DND-41 (cell line): ENCODE results near the gene ZNF366.

ENCODE experiments used
- ATAC-seq: fragments of 200-7000 bp; cut with Tn5 transposase; 3 replicates; pipeline ENCODE4 v1.9.1; 2021; ENCODE audit warnings: low read depth; ENCODE audit not compliant: insufficient read depth
- DNase-seq: peaks from one replicate; pipeline ENCODE4 v3.0.0-alpha.2; 2020
- H2AFZ ChIP-seq: 2 replicates; pipeline ENCODE4 v1.6.0; 2012; ENCODE audit warnings: low read depth, low read length
- H3K27ac ChIP-seq: 2 replicates; pipeline ENCODE4 v1.5.1; 2012; ENCODE audit warnings: low read length, inconsistent platforms
- H3K27me3 ChIP-seq: fragments of 200-600 bp; sonication (generic); 2 replicates; pipeline ENCODE4 v1.6.0; 2012; ENCODE audit warnings: low read length, mild to moderate bottlenecking, inconsistent platforms; ENCODE audit not compliant: insufficient read depth, poor library complexity
- H3K36me3 ChIP-seq: 2 replicates; pipeline ENCODE4 v1.5.1; 2012; ENCODE audit warnings: low read length, inconsistent platforms; ENCODE audit not compliant: insufficient read depth
- H3K4me1 ChIP-seq: 2 replicates; pipeline ENCODE4 v1.5.1; 2012; ENCODE audit warnings: mild to moderate bottlenecking, low read length; ENCODE audit not compliant: insufficient read depth
- H3K4me2 ChIP-seq: 2 replicates; pipeline ENCODE4 v1.6.0; 2012; ENCODE audit warnings: mild to moderate bottlenecking, moderate library complexity, low read length, inconsistent platforms; ENCODE audit not compliant: insufficient read depth
- H3K4me3 ChIP-seq, 2 experiments: fragments of 200-600 bp in 1 of 2; shearing (Covaris generic) in 1 of 2; 2 replicates each; pipeline ENCODE4 v1.5.1; 2012 to 2016; ENCODE audit warnings: inconsistent platforms in 2 of 2, low read length in 2 of 2, mild to moderate bottlenecking in 2 of 2, low read depth in 1 of 2, moderate library complexity in 1 of 2
- H3K79me2 ChIP-seq: 2 replicates; pipeline ENCODE4 v1.6.0; 2012; ENCODE audit warnings: low read length, inconsistent platforms; ENCODE audit not compliant: insufficient read depth
- H3K9ac ChIP-seq: 2 replicates; pipeline ENCODE4 v1.6.0; 2012; ENCODE audit warnings: low read depth, mild to moderate bottlenecking, inconsistent platforms, low read length, moderate library complexity
- H3K9me3 ChIP-seq: 2 replicates; pipeline ENCODE4 v1.5.1; 2012; ENCODE audit warnings: low read length, moderate library complexity, mild to moderate bottlenecking, inconsistent platforms; ENCODE audit not compliant: insufficient read depth, severe bottlenecking
- H4K20me1 ChIP-seq: 2 replicates; pipeline ENCODE4 v1.6.0; 2012; ENCODE audit warnings: low read length; ENCODE audit not compliant: insufficient read depth
- CTCF ChIP-seq: IDR thresholded peaks from 2 replicates; pipeline ENCODE4 v1.5.1; 2012; ENCODE audit warnings: borderline replicate concordance, low read length, moderate library complexity, mild to moderate bottlenecking; ENCODE audit not compliant: poor library complexity, severe bottlenecking; ENCODE audit errors: extremely low read depth
- EZH2 ChIP-seq: IDR thresholded peaks from 3 replicates; pipeline ENCODE4 v1.6.1; 2012; ENCODE audit warnings: borderline replicate concordance, low read depth, mild to moderate bottlenecking, moderate library complexity, low read length, inconsistent platforms; ENCODE audit not compliant: severe bottlenecking

Gene ZNF366

GRCh38 chr5:72540759-72541438 is 33.7 kb upstream of the ZNF366 start:
- Histone ChIP-seq H4K20me1 (no peaks in the 10 kb centered on the region), H3K79me2 (no peaks in the 10 kb centered on the region), H3K27me3 (peaks cover 3% of the 10 kb centered on the region), H3K4me2 (no peak overlapping the region), H3K27ac (no peak overlapping the region), H3K9me3 (peaks cover 3% of the 10 kb centered on the region), H3K9ac (no peak overlapping the region), H3K36me3 (no peaks in the 10 kb centered on the region), H3K4me1 (no peaks in the 10 kb centered on the region), H2AFZ (no peak overlapping the region), H3K4me3 (no peak overlapping the region)
- TF ChIP-seq CTCF (no peak), EZH2 (no peak)
- DNase-seq (no peak), ATAC-seq (no peak)

GRCh38 chr5:72539726-72540125 is 32.5 kb upstream of the ZNF366 start:
- H2AFZ ChIP-seq = no peak overlapping the region
- peaks cover 3% of the 10 kb centered on the region for H3K27me3 ChIP-seq
- no peak for TF ChIP-seq CTCF
- no peak for TF ChIP-seq EZH2
- no peaks in the 10 kb centered on the region for H4K20me1 ChIP-seq
- H3K4me1 ChIP-seq = no peaks in the 10 kb centered on the region
- no peak for DNase-seq
- H3K4me3 ChIP-seq = no peak overlapping the region
- no peaks in the 10 kb centered on the region for H3K9me3 ChIP-seq
- no peak overlapping the region for H3K9ac ChIP-seq
- H3K79me2 ChIP-seq = no peaks in the 10 kb centered on the region
- H3K4me2 ChIP-seq = no peak overlapping the region
- no peak overlapping the region for H3K27ac ChIP-seq
- no peak for ATAC-seq
- H3K36me3 ChIP-seq = no peaks in the 10 kb centered on the region

- Histone ChIP-seq H3K36me3 (no peaks in the 10 kb centered on the region), H3K4me1 (no peaks in the 10 kb centered on the region), H2AFZ (no peak overlapping the region), H3K4me2 (no peak overlapping the region), H3K27ac (no peak overlapping the region), H3K9ac (no peak overlapping the region), H3K4me3 (no peak overlapping the region), H3K27me3 (peaks cover 3% of the 10 kb centered on the region), H4K20me1 (no peaks in the 10 kb centered on the region), H3K9me3 (no peaks in the 10 kb centered on the region), H3K79me2 (no peaks in the 10 kb centered on the region)
- TF ChIP-seq CTCF (no peak), EZH2 (no peak)
- ATAC-seq (no peak), DNase-seq (no peak)
Observed at GRCh38 chr5:72539038-72539437, 31.8 kb upstream of the ZNF366 start.
